Prostate gland (tissue), 2 donors: ENCODE data around the gene SAMD9.

Experiments used
- POLR2AphosphoS5 ChIP-seq: sonication (generic); formaldehyde crosslinking; IDR thresholded peaks from one replicate; pipeline ENCODE4 v1.6.1; 2017; ENCODE audit warnings: antibody characterized with exemption
- TF ChIP-seq, protein P1 (sequence below), 4 experiments: fragments of 200-600 bp in 2 of 4; fragments of 450-650 bp in 2 of 4; sonication (generic) in 2 of 4; IDR thresholded peaks; 1 replicate in 3 of 4; 2 replicates in 1 of 4; pipeline ENCODE4 v1.5.1; 2016 to 2019; ENCODE audit warnings: antibody characterized with exemption in 4 of 4, mild to moderate bottlenecking in 2 of 4, moderate library complexity in 2 of 4

- TF ChIP-seq, protein P1, sequence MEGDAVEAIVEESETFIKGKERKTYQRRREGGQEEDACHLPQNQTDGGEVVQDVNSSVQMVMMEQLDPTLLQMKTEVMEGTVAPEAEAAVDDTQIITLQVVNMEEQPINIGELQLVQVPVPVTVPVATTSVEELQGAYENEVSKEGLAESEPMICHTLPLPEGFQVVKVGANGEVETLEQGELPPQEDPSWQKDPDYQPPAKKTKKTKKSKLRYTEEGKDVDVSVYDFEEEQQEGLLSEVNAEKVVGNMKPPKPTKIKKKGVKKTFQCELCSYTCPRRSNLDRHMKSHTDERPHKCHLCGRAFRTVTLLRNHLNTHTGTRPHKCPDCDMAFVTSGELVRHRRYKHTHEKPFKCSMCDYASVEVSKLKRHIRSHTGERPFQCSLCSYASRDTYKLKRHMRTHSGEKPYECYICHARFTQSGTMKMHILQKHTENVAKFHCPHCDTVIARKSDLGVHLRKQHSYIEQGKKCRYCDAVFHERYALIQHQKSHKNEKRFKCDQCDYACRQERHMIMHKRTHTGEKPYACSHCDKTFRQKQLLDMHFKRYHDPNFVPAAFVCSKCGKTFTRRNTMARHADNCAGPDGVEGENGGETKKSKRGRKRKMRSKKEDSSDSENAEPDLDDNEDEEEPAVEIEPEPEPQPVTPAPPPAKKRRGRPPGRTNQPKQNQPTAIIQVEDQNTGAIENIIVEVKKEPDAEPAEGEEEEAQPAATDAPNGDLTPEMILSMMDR (IDR thresholded peaks at IDR 0.05): peak; percentile 34 to 81 (median 78)
- no peak for TF ChIP-seq POLR2AphosphoS5
These were observed 62.2 kb downstream of the SAMD9 start for GRCh38 chr7:93055543-93056107.
